GM12874 (cell line): ENCODE data around the gene SPOP.

Source experiments
- CTCF ChIP-seq: IDR thresholded peaks from 2 replicates; pipeline ENCODE4 v1.5.1; 2011; ENCODE audit warnings: low read depth, mild to moderate bottlenecking, control low read depth, low read length, moderate library complexity; ENCODE audit not compliant: insufficient read depth

Gene SPOP

DNA sequence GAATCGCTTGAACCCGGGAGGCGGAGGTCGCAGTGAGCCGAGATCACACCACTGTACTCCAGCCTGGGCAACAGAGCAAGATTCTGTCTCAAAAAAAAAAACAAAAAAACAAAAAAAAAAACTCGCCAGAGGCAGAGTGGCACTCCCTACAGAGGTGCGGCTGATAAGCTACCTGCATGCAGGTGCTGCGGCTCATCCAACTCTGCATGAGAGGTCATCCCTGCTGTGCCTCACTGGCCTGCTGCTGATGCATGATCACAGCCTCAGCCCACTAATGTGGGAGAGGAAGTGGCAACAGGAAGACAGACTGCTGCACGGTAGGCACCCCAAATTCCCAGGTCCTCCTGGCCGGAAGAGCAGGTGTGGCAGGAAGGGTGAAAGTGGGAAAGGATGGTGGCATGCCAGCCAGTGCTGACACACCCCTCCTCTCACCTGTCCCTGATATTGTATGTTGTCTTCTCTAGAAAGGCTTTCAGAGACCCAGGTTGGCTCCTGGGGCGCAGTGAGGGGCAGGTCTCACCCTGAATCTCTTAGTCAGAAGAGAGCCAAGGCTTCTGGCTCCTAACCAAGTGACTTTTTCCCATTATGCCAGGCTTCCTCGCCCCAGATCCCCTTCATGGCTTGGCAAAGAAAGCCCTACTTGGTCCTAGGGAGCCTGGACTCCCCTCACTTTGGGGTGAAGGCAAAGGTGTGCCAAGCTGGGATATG is 90.4 kb downstream of the SPOP start:
- no peak for TF ChIP-seq CTCF

DNA sequence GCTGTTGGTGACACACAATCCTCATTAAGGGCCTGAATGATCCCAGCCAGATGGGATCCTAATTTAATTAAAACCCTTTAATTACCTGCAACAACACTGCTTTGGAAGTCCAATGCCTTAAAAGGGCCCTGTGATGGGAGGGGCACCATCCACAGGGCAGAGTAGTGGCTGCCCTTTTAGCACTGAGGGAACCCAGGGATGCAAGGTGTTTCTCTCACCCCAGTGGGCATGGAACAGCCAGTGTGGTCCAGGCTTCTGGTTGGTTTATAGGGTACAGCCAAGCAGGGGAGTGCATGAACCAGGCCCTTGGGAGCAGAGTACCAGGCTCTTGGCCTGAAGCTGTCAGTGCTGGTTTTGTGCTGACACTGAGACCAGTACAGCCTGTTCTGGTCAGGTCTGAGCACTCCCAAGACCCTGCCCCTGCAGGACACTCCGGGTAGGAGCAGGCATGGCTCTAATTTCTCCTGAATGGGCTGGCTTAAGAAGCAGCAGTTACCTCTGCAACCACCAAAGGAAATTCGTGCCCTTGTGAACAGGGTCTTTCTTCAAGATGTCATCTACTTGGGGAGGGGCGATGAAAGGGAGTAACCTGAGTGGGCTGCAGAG is 92.4 kb downstream of the SPOP start:
- TF ChIP-seq CTCF, result 0 out of 2 replicates have a peak, but pooled peaks have one; percentile 25

DNA sequence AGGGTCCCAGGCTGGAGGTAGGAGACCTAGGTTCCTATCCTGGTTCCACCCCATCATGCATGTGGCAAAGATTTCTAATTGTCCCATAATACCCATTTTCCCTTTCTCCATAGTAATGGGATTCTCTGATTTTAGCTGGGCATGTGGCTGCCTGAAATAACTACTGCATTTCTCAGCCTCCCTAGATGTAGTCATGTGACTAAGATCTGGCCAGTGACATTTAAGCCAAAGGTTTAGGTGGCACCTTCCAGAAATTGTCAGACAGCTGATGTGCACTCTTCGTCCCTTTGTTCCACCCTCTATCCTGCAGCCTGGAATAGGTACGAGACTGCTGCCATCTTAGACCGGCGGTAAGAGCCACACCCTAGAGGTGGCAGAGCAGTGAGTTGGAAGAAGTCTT is 94.0 kb downstream of the SPOP start:
- no peak for TF ChIP-seq CTCF

- TF ChIP-seq CTCF, result no peak
Observed at GRCh38 chr17:49583226-49583625, 94.7 kb downstream of the SPOP start.

DNA sequence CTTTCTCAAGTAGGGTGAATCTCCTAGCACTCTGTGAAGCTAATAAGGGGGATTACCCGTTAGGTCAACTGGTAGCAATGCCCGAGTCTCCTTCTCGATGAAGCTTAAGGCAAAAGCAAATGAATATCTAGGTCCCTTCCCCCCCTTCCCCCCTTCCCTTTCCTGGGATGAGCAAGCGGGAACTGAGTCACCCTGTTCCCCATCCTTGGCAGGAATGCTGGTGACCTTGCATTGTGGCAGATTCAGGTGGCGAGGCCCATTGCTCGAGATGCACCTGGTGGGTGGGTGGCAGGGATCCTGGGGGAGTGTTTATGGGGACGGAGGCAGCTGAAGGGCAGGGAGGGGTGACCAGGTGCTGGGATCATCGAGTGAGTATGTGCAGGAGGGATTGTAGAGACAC is 95.1 kb downstream of the SPOP start:
- TF ChIP-seq CTCF, result no peak

- no peak for TF ChIP-seq CTCF
Observed at GRCh38 chr17:49582055-49582722, 95.7 kb downstream of the SPOP start.

DNA sequence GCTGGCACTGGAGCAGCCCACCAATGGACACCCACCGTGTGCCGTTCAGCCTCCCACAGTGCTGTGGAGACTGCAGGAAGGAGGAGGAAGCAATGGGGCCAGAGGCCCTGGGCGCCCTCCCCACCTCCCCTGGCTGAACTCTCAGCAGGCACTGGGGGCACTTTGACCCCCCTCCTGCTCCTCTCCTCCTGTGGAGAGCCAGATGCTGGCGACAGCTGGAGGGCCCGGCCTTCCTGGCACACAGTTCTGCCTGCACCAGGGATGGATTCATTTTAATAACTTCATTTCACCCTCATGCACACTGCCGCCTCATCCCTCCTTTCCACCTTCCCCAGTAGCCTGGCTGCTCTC is 96.3 kb downstream of the SPOP start:
- no peak for TF ChIP-seq CTCF
